Keratinocyte (primary cell): Measurements from ENCODE around the gene MRTFB. TPM values are rescaled to one million over a fixed set of nuclear protein-coding genes. Genes with fewer than 3 reads are reported as not detected.

Experiments used
- DNase-seq: peaks from one replicate; pipeline ENCODE4 v3.0.0-alpha.2; 2011; ENCODE audit warnings: low read depth, missing footprints, low spot score
- FAIRE-seq: peaks from 2 replicates; lab custom pipeline; 2011; peaks lifted over from hg19 to GRCh38; lab: Jason Lieb, UNC
- H2AFZ ChIP-seq: 2 replicates; pipeline ENCODE4 v1.6.0; 2012; ENCODE audit warnings: low read length, control low read depth, inconsistent platforms; ENCODE audit not compliant: control insufficient read depth
- H3K27ac ChIP-seq: 2 replicates; pipeline ENCODE4 v1.5.1; 2011; ENCODE audit warnings: low read length; ENCODE audit not compliant: control insufficient read depth, insufficient read depth
- H3K27me3 ChIP-seq: 3 replicates; pipeline ENCODE4 v1.6.0; 2011; ENCODE audit warnings: low read length; ENCODE audit not compliant: control insufficient read depth, insufficient read depth; ENCODE audit errors: extremely low read depth
- H3K36me3 ChIP-seq, 2 experiments: 2 replicates in 1 of 2; 3 replicates in 1 of 2; pipeline ENCODE4 v1.5.1; 2011; ENCODE audit warnings: low read length in 2 of 2, mild to moderate bottlenecking in 1 of 2; ENCODE audit not compliant: control insufficient read depth in 2 of 2, insufficient read depth in 2 of 2; ENCODE audit errors: extremely low read depth in 1 of 2
- H3K4me1 ChIP-seq: 3 replicates; pipeline ENCODE4 v1.5.1; 2011; ENCODE audit warnings: low read length; ENCODE audit not compliant: control insufficient read depth, insufficient read depth; ENCODE audit errors: extremely low read depth
- H3K4me2 ChIP-seq: 3 replicates; pipeline ENCODE4 v1.6.0; 2011; ENCODE audit warnings: low read depth, low read length; ENCODE audit not compliant: control insufficient read depth, insufficient read depth; ENCODE audit errors: extremely low read depth
- H3K4me3 ChIP-seq, 3 experiments: fragments of 200-600 bp in 1 of 3; sonication (generic) in 1 of 3; 2 replicates in 2 of 3; 3 replicates in 1 of 3; pipeline ENCODE4 v1.5.1; 2011 to 2016; ENCODE audit warnings: low read length in 3 of 3, mild to moderate bottlenecking in 3 of 3, control low read depth in 2 of 3, inconsistent platforms in 1 of 3, low read depth in 1 of 3, mixed read lengths in 1 of 3, mixed run types in 1 of 3, moderate library complexity in 1 of 3; ENCODE audit not compliant: control insufficient read depth in 2 of 3, insufficient read depth in 2 of 3; ENCODE audit errors: extremely low read depth in 1 of 3
- H3K79me2 ChIP-seq: 2 replicates; pipeline ENCODE4 v1.6.0; 2012; ENCODE audit warnings: low read length; ENCODE audit not compliant: control insufficient read depth, insufficient read depth
- H3K9ac ChIP-seq: 3 replicates; pipeline ENCODE4 v1.6.0; 2011; ENCODE audit warnings: low read length; ENCODE audit not compliant: control insufficient read depth, insufficient read depth; ENCODE audit errors: extremely low read depth
- H3K9me1 ChIP-seq: 3 replicates; pipeline ENCODE4 v1.6.0; 2011; ENCODE audit warnings: low read length; ENCODE audit not compliant: control insufficient read depth, insufficient read depth; ENCODE audit errors: extremely low read depth
- H3K9me3 ChIP-seq: 2 replicates; pipeline ENCODE4 v1.5.1; 2012; ENCODE audit warnings: low read depth, low read length; ENCODE audit not compliant: control insufficient read depth
- H4K20me1 ChIP-seq: 3 replicates; pipeline ENCODE4 v1.6.0; 2011; ENCODE audit warnings: low read length; ENCODE audit not compliant: control insufficient read depth, insufficient read depth; ENCODE audit errors: extremely low read depth
- EZH2 ChIP-seq: IDR thresholded peaks from one replicate; pipeline ENCODE4 v1.6.1; 2012; ENCODE audit warnings: inconsistent platforms, mild to moderate bottlenecking, low read length, moderate library complexity
- dilution Hi-C: fragments of 300-500 bp; cut with MboI; formaldehyde crosslinking; loops from one replicate; pipeline ENCODE4 v1.7.0; 2020; ENCODE audit warnings: low sequenced_read_pairs; ENCODE audit not compliant: extremely low pct_ligation_motif_present
- polyA plus RNA-seq, 5 experiments: library from polyadenylated mRNA; depleted of rRNA in 3 of 5; stranded (reverse) in 3 of 5; stranded (forward) in 1 of 5; unstranded in 1 of 5; fragments of >200 nt; gene quantifications; 1 replicate in 1 of 5; 2 replicates in 3 of 5; 3 replicates in 1 of 5; pipeline versions ENCODE4 v1.2.1 to v1.2.3, GENCODE V29; 2011 to 2012; ENCODE audit warnings: missing spikeins in 2 of 5, low read depth in 1 of 5, low replicate concordance in 1 of 5
- TF ChIP-seq, protein P1 (sequence below), 3 experiments: IDR thresholded peaks in 1 of 3; conservative IDR thresholded peaks in 1 of 3; optimal IDR thresholded peaks in 1 of 3; 2 replicates in 2 of 3; 3 replicates in 1 of 3; pipeline versions ENCODE3 to v1.5.1; 2011; ENCODE audit warnings: low read length in 3 of 3, mild to moderate bottlenecking in 3 of 3, moderate library complexity in 2 of 3, control low read depth in 1 of 3, inconsistent platforms in 1 of 3; ENCODE audit not compliant: insufficient read depth in 2 of 3; ENCODE audit errors: extremely low read depth in 1 of 3

The MRTFB gene
- polyA plus RNA-seq, 1 donor (not counting 4 experiments of a cell fraction or from before 2014, with no cell fraction given): 12.1 TPM

GRCh38 chr16:14063618-14064581 lies 7.2 kb upstream of the MRTFB start:
- TF ChIP-seq EZH2: no peak
- TF ChIP-seq, protein P1, sequence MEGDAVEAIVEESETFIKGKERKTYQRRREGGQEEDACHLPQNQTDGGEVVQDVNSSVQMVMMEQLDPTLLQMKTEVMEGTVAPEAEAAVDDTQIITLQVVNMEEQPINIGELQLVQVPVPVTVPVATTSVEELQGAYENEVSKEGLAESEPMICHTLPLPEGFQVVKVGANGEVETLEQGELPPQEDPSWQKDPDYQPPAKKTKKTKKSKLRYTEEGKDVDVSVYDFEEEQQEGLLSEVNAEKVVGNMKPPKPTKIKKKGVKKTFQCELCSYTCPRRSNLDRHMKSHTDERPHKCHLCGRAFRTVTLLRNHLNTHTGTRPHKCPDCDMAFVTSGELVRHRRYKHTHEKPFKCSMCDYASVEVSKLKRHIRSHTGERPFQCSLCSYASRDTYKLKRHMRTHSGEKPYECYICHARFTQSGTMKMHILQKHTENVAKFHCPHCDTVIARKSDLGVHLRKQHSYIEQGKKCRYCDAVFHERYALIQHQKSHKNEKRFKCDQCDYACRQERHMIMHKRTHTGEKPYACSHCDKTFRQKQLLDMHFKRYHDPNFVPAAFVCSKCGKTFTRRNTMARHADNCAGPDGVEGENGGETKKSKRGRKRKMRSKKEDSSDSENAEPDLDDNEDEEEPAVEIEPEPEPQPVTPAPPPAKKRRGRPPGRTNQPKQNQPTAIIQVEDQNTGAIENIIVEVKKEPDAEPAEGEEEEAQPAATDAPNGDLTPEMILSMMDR (optimal IDR thresholded peaks at IDR 0.05 in 1 of 3, IDR thresholded peaks at IDR 0.05 in 1 of 3, conservative IDR thresholded peaks at IDR 0.05 in 1 of 3; ENCODE audit: extremely low read depth in 1 of 3, insufficient read depth in 2 of 3, low read length in 3 of 3): no peak
- Histone ChIP-seq H3K4me3 (no peak overlapping the region), H3K4me2 (no peak overlapping the region), H3K36me3 (no peaks in the 10 kb centered on the region), H3K79me2 (no peaks in the 10 kb centered on the region), H3K27me3 (no peaks in the 10 kb centered on the region), H3K9me1 (no peaks in the 10 kb centered on the region), H3K9me3 (no peaks in the 10 kb centered on the region), H2AFZ (no peak overlapping the region), H3K9ac (no peak overlapping the region), H3K4me1 (no peaks in the 10 kb centered on the region), H3K27ac (no peak overlapping the region), H4K20me1 (no peaks in the 10 kb centered on the region)
- no peak for FAIRE-seq
- dilution Hi-C loops: no loop called here
- DNase-seq: no peak

DNA sequence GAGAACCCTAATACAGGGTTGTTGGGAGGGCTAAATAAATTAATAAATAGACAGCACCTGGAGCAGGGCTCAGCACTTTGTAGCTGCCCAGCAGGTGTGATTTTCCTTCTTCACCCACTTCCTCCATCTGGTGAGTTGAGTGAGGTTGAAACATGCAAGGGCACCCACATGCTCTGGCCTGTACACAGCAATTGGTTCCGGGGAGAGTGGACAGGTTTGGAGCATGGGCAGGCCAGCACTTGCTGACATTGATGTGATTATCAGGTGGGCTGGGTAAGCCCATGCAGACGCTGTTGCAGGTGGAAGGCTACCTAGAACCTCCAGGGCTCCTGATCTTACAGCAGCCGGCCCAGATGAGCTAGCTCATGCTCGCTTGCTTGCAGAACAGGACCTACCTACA lies 1.3 kb upstream of the MRTFB start:
- dilution Hi-C loops: no loop called here
- peaks cover 22% of the 10 kb centered on the region for H3K79me2 ChIP-seq
- peak overlapping the region; percentile 57 for H3K4me2 ChIP-seq
- peak overlapping the region; percentile 91 for H2AFZ ChIP-seq
- H3K9ac ChIP-seq: no peak overlapping the region
- peaks cover 21% of the 10 kb centered on the region for H3K4me1 ChIP-seq
- H4K20me1 ChIP-seq: no peaks in the 10 kb centered on the region
- H3K9me1 ChIP-seq: no peaks in the 10 kb centered on the region
- H3K27ac ChIP-seq: no peak overlapping the region
- DNase-seq: no peak
- H3K36me3 ChIP-seq: no peaks in the 10 kb centered on the region
- no peak overlapping the region for H3K4me3 ChIP-seq
- no peak for FAIRE-seq
- no peaks in the 10 kb centered on the region for H3K9me3 ChIP-seq
- no peak for TF ChIP-seq EZH2
- TF ChIP-seq, protein P1 (optimal IDR thresholded peaks at IDR 0.05 in 1 of 3, IDR thresholded peaks at IDR 0.05 in 1 of 3, conservative IDR thresholded peaks at IDR 0.05 in 1 of 3; ENCODE audit: extremely low read depth in 1 of 3, insufficient read depth in 2 of 3, low read length in 3 of 3): no peak
- H3K27me3 ChIP-seq: no peaks in the 10 kb centered on the region
